ENCODE results near the gene LYRM4.
A peak's percentile ranks its signal among the peaks of the same experiment; 100 is the strongest.

Gene LYRM4

GRCh38 chr6:5260661-5261544 lies at the start of gene LYRM4, which contains the start of gene FARS2:
LYRM4 (minus strand) TSS chr6:5260950; CDS start chr6:5260733, 217 bp downstream.
FARS2 (plus strand) TSS chr6:5261513.
- DNase-seq: peak; percentile 83 to 90 (median 86)

- DNase-seq: no peak
Measured at GRCh38 chr6:5308066-5308465, 47.3 kb upstream of the LYRM4 start.

GRCh38 chr6:5307058-5307457 lies 46.3 kb upstream of the LYRM4 start:
- no peak for DNase-seq

GRCh38 chr6:5305968-5306626 lies 45.3 kb upstream of the LYRM4 start:
- DNase-seq: no peak

GRCh38 chr6:5303682-5304081 lies 42.9 kb upstream of the LYRM4 start:
- no peak for DNase-seq

- DNase-seq: peak; percentile 7 to 30 (median 24)
Measured at GRCh38 chr6:5302995-5303622, 42.4 kb upstream of the LYRM4 start.

- no peak for DNase-seq
Measured at GRCh38 chr6:5302220-5302946, 41.6 kb upstream of the LYRM4 start.

- no peak for DNase-seq
Measured at GRCh38 chr6:5300206-5300764, 39.5 kb upstream of the LYRM4 start.

GRCh38 chr6:5295623-5296022 lies 34.9 kb upstream of the LYRM4 start:
- no peak for DNase-seq

GRCh38 chr6:5294392-5295211 lies 33.9 kb upstream of the LYRM4 start:
- DNase-seq: no peak

GRCh38 chr6:5293692-5294091 lies 32.9 kb upstream of the LYRM4 start:
- no peak for DNase-seq

GRCh38 chr6:5292154-5292553 lies 31.4 kb upstream of the LYRM4 start:
- DNase-seq: no peak

- no peak for DNase-seq
Measured at GRCh38 chr6:5290500-5290899, 29.8 kb upstream of the LYRM4 start.

- no peak for DNase-seq
Measured at GRCh38 chr6:5290097-5290496, 29.3 kb upstream of the LYRM4 start.

GRCh38 chr6:5287966-5288297 lies 27.2 kb upstream of the LYRM4 start:
- DNase-seq: no peak

- DNase-seq: no peak
Measured at GRCh38 chr6:5287205-5287965, 26.6 kb upstream of the LYRM4 start.

- DNase-seq: no peak
Measured at GRCh38 chr6:5286780-5287179, 26.0 kb upstream of the LYRM4 start.

- no peak for DNase-seq
Measured at GRCh38 chr6:5285526-5285925, 24.8 kb upstream of the LYRM4 start.

GRCh38 chr6:5285081-5285480 lies 24.3 kb upstream of the LYRM4 start:
- DNase-seq: no peak

- DNase-seq: no peak
Measured at GRCh38 chr6:5282191-5282623, 21.5 kb upstream of the LYRM4 start.

GRCh38 chr6:5280920-5281319 lies 20.2 kb upstream of the LYRM4 start:
- no peak for DNase-seq

Measured in activated CD4-positive, CD25-positive, alpha-beta regulatory T cell (primary cell).